ENCODE measurements around the gene GRID1. TPM values are rescaled to one million over a fixed set of nuclear protein-coding genes. Genes with fewer than 3 reads are reported as not detected.

GRID1 gene
- total RNA-seq, 3 donors from 2014 or later, result 2.3 to 8.5 (median 5.9) TPM

DNA sequence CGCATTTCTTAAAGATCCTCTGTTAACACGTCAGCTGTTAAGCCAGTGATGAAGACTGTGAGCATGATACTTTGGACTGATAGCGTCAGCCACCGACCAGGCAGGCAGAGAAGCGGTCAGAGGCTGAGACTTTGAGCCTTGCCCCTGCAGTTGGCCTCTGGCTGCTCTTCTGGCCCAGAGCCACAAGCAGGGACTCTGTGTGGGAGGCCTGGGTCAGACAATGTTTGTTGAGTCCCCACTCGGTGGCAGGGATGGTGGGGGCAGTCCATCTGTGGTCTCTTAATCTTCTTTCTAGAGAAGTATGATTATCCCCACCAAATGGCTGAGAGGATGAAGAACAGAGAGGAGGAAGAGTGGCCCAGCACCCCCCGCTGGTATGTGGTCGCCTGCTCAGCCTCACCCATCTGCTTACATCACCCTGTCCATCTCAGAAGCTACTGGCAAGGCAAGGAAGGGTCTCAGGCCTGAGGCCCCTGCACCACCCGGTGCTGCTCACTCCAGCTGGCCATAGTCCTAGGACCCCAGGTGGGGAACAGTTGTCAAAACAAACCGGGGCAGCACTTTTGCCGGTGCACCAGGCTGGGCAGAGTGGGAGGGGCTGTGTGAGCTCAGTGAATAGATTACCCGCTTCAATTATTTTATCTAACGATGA lies 202.9 kb downstream of the GRID1 start:
- Histone ChIP-seq H3K4me1 (no peaks in the 10 kb centered on the region), H3K36me3 (no peaks in the 10 kb centered on the region), H3K27ac (no peak overlapping the region), H3K9me3 (no peaks in the 10 kb centered on the region), H3K4me3 (no peak overlapping the region), H3K27me3 (no peaks in the 10 kb centered on the region)
- no peak for TF ChIP-seq CTCF (IDR thresholded peaks at IDR 0.05)
- no peak for DNase-seq (ENCODE audit: low spot score in 2 of 2)
- intact Hi-C loops (cut with DNase I; ENCODE audit: low total_unique reads), result no loop called here

- no peaks in the 10 kb centered on the region for H3K27me3 ChIP-seq
- H3K27ac ChIP-seq, result no peak overlapping the region
- no peak for DNase-seq (ENCODE audit: low spot score in 2 of 2)
Observed at GRCh38 chr10:86162696-86163400, 203.7 kb downstream of the GRID1 start.

GRCh38 chr10:86162036-86162435 lies 204.6 kb downstream of the GRID1 start:
- DNase-seq (ENCODE audit: low spot score in 2 of 2), result no peak
- no peaks in the 10 kb centered on the region for H3K9me3 ChIP-seq
- H3K4me1 ChIP-seq, result no peaks in the 10 kb centered on the region
- H3K4me3 ChIP-seq, result no peak overlapping the region
- no peak for TF ChIP-seq POLR2AphosphoS5 (IDR thresholded peaks at IDR 0.05)
- no peak for TF ChIP-seq POLR2A (IDR thresholded peaks at IDR 0.05)
- no peak for TF ChIP-seq CTCF (IDR thresholded peaks at IDR 0.05)
- no peak overlapping the region for H3K27ac ChIP-seq
- no peaks in the 10 kb centered on the region for H3K27me3 ChIP-seq
- no peaks in the 10 kb centered on the region for H3K36me3 ChIP-seq
- intact Hi-C loops (cut with DNase I; ENCODE audit: low total_unique reads), result no loop called here

More at GRCh38 chr10:86162696-86163400, 203.7 kb downstream of the GRID1 start:
- Histone ChIP-seq H3K4me1 (no peaks in the 10 kb centered on the region), H3K4me3 (no peak overlapping the region), H3K36me3 (no peaks in the 10 kb centered on the region), H3K9me3 (no peaks in the 10 kb centered on the region)
- intact Hi-C loops (cut with DNase I; ENCODE audit: low total_unique reads), result no loop called here
- no peak for TF ChIP-seq POLR2AphosphoS5 (IDR thresholded peaks at IDR 0.05)
- no peak for TF ChIP-seq CTCF (IDR thresholded peaks at IDR 0.05)
- no peak for TF ChIP-seq POLR2A (IDR thresholded peaks at IDR 0.05)

- DNase-seq (ENCODE audit: low spot score in 2 of 2), result no peak
Observed at GRCh38 chr10:86160890-86161585, 205.6 kb downstream of the GRID1 start.

More at GRCh38 chr10:86160890-86161585, 205.6 kb downstream of the GRID1 start:
- Histone ChIP-seq H3K27ac (no peak overlapping the region), H3K4me3 (no peak overlapping the region), H3K27me3 (no peaks in the 10 kb centered on the region), H3K36me3 (no peaks in the 10 kb centered on the region), H3K9me3 (no peaks in the 10 kb centered on the region), H3K4me1 (no peaks in the 10 kb centered on the region)
- intact Hi-C loops (cut with DNase I; ENCODE audit: low total_unique reads), result loop anchor here (2.0 kb wide), 1 partner anchor 70 kb away; no protein-coding TSS in a partner anchor
- TF ChIP-seq CTCF (IDR thresholded peaks at IDR 0.05) (no peak), POLR2AphosphoS5 (IDR thresholded peaks at IDR 0.05) (no peak), POLR2A (IDR thresholded peaks at IDR 0.05) (no peak)

Measured in breast epithelium (tissue), 4 donors.